Embryonic facial prominence (tissue), 1 donor: ENCODE measurements around the gene GABRA5.

Experiments
- DNase-seq: peaks from one replicate; pipeline ENCODE4 v3.0.0-alpha.2; 2016; ENCODE audit errors: extremely low spot score

GABRA5 gene

DNA sequence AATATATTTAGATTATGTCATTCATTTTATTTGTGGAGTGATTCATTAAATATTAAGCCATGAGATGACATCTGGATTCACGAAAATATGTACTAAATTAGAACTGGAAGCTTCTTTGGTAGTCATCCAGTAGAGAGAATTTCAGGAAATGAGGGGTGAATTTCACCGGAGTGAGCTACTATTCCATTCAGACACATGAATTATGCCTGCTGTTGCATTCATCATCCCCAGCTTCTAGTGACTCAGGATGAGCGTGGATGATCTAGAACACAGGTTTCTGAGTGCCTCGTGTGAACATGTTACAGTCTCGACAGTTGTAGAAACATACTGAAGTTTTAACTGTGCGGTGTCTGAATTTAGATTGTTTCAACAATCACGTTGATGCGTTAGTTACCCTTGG is 61.2 kb downstream of the GABRA5 start:
- DNase-seq = no peak

DNA sequence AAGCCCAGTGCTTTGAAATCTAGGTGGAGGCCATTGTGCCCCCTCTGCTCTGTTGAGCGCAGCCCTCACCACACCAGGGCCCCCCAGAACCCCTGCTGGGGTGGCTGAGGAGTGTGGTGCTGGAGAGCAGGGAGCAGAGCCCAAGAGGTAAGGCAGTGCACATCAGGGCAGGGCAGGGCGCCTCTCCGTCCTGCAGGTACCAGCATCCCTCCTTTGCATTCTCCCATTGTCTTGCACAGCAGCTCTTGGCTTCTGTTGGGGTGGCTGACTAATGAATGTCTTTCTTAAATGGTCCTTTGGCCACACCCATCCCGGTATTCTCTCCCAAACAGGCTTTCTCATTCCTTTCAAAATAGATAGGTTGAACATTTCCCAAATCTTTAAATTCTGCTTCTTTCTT is 62.7 kb downstream of the GABRA5 start:
- DNase-seq = no peak

DNA sequence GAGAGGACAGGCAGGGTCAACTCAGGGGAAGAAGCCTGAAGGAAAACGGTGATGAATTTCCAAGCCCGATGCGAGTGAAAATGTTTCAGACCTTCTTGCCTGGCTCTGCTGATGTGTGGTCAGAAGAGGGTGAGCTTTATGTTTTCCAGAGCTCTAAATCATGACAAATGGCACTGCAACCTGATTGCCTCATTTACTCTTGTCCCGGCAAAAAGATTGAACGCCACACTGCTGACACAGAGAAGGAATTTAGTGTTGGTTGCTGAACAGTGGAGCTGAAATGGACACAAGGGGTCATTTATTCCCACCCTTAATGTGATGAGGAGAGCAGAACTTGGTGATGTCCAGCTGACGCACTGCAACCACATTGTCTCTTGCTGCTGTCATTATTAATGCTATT is 68.0 kb downstream of the GABRA5 start:
- no peak for DNase-seq

DNA sequence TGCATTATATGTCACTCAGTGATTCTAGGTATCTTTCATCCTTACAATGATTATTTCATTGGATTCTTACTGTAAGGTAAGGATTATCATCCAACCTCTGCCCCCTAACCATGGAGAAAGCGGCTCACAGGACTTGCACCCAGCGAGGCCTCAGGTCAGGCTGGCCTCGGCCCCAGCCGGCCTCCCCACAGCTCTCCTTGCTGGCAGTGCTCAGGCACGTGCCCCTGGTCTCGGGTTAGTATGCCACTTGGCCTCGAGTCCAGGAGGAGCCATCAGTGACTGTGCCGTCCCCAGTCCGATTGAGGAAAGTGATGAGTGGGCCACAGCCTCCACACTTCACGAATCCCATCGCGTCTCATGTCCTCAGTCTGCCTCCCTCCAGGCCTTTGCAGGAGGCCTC is 68.5 kb downstream of the GABRA5 start:
- DNase-seq = no peak

DNA sequence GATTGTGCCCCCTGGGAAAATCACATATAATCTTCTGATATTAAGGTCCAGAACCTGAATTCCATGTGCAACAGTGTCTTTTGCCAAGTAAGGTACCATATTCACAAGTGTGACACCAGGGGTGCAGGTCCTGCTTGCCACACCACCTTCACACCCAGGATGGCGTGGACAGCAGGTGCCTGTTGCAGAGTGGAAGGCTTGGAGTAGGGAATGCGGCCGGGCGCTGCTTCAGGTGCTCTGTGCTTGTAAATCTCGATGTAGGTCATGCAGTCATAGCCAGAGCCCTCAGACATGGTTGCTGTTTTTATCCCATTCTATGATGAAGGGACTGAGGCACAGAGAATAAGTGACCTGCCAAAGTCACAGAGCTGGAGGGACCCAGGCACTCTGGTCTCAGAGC is 69.6 kb downstream of the GABRA5 start:
- no peak for DNase-seq

DNA sequence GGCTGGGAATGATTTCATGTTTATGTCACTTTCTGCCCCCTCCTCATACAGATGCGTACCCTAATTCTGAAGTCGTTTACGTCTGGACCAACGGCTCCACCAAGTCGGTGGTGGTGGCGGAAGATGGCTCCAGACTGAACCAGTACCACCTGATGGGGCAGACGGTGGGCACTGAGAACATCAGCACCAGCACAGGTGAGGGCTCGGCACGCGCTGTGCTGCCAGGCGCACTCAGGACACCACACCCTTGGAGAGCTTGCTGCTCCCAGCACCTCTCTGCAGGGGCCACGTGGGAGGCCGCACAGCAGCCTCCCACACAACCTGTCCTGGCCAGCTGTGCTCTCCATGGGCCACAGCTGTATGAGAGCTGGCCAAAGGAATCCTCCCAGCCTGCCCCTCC is 70.3 kb downstream of the GABRA5 start:
- DNase-seq = no peak

DNA sequence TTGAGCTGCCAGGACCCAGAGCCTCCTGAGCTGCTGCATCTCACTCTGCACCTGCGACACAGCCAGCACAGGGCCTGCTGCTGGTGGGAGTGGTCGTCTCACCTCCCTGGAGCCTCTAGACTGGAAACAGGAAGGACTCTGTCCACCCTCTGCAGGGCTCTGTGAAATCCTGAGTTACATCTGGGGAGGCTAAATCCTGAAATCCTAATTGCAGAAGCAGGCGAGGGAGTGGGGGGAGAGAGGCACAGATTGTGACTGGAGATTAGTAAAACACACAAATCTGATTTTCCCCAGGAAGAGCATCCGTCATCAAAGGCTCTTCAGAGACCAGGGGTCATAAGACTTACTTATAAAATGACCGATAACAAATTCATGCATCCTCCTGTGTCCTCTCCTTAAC is 72.5 kb downstream of the GABRA5 start:
- no peak for DNase-seq

DNA sequence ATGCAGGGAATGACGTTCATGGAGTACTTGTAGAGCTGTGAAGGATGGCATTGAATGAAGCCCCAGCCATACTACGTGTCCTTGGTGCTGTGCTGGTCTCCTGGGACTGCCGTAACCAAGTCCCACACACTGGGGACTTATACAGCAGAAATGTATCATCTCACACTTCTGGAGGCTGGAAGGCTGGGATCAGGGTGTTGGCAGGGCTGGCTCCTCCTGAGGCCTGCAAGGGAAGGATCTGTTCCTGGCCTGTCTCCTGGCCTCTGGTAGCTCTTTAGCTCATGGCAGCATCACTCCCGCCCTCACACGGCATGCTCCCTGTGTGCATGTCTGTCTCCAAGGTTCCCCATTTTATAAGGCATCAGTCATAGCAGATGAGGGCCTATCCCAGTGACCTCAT is 74.6 kb downstream of the GABRA5 start:
- DNase-seq = no peak

DNA sequence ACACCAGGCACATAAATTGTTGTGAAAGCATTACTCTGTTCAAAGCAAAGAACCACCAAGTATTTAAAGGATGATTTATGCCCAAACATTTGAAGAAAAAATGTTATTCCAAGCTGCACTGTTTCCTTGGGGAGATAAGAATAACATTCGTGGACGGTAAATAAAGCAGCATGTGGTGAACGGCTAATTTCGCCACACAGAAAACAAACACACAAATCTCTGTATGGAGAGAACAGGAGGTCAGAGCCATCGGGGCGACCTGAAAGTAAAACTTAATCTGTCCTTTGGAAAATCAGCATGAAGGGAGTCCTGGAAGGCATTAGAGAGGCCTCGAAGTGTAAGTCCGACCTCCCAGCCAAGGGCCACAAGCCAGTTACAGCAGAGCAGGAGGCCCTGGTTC is 77.0 kb downstream of the GABRA5 start:
- no peak for DNase-seq

DNA sequence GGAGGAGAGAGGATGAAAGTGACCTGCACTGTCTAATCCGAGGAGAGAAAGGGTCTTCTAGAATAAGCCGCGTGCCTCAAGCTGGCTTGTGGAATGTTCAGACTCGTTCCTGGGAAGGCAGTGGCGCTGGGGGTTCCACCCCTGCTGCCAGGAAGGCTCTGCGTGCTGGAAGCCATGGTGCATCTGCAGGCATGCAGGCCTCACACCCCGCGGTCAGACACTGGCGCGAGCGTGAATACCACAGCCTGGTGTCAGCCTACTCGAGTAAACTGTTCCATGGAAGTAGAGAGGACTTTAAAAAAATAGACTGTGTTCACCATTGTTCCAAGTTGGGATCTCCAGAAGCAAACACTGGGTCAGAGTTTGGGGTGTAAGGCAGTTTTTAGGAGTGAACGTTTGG is 78.2 kb downstream of the GABRA5 start:
- DNase-seq = no peak

DNA sequence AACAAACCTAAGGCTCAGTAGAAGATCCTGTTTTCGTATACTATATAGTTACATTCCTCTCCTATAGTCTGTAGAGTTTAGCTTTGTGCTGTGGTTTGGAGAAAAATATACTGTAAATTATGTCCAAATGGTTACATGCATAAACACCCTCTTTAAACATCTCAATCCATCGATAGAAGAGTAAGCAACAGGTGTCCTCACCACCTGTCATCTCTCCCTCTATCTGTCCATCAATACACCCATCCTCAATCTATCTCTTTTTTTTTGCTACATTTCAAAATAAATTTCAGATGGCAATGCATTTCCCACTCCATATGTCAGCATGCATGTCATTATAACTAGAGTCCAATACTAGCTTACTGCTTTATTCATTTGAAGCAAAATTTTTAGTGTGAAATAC is 83.1 kb downstream of the GABRA5 start:
- DNase-seq = no peak

DNA sequence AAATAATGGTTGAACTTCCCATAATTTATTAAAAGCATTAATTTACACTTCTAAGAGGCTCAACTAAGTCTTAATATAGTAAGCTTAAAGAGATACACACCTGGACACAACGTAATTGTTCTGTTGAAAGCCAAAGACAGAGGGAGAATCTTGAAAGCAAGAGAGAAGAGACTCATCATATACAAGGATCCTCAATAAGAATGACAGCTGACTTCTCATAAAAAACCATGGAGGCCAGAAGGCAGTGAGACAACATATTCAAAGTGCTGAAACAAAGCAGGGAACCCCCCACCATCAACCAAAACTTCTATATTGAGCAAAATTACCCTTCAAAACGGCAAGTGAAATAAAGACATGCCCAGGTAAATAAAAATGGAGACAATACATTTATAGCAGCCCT is 87.5 kb downstream of the GABRA5 start:
- DNase-seq = no peak

DNA sequence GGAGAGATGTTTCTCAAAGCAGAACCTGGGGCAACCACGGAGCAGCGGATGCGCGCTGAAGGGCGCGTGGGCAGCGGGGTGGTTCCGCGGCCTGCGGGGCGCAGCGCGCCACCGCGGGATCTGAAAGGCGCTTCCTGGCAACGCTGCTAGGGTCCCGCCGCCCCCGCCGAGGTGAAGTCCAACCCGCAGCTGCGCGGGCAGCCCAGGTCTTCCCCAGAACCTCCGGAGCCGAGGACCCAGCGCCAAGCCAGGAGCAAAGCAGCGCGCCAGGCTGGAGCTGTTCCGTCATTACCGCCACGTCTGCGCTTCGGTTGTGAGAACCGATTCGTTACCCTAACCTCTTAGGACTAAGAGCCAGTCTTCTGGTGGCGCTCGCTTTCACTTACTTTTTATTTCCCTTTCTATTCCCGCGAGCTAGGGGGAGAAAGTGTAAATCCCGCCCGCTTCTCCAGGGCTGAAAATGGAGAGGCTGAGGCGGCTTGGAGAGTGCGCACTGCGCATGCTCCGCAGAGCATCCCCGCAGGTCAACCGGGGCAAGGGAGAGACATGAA is 100.9 kb downstream of the GABRA5 start:
- peak; percentile 34 for DNase-seq

DNA sequence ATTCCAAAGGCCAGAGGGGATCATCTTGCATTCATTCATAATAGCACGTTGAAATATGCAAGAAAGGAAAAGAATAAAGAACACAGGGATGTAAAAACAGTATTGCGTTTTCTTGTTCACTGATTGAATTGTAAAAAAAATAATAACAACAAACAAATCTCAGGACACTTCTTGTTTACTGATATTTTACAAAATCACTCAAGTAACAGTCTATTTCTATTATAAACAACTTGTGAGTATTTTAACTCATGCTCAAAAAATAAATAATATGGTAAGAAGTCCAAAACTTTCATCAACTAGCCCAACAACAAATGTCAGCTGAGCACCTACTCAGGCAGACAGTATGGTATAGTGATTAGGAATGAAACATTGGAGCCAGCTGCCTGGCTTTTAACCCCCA is 101.9 kb downstream of the GABRA5 start:
- no peak for DNase-seq

DNA sequence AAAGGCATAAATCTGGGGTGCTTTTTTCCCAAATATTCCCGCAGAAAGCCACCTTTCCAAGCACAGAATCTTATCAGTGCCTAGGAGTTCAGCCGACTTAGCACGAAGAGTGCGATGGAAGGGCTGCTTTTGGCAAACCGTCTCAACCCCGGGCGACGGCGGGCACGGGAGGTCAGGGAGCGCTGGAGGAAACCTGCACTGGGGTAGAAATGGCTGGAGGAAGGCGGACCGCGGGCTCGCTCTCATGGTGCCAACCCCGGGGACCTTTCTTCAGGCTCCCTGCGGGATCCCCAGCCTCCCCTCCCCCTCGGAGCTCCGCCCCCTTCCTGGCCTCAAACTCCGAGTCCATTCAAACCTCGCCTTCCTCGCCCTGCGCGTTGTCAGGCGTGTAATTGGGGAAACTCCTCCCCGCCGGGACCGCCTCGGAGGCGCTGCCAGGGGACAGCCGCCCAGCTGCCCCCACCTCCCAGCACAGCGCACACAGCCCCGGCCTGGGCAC is 103.9 kb downstream of the GABRA5 start, which contains the start of gene GABRG3:
TSS of gene GABRG3 (plus strand) at position 470 of the 499 bp plus-strand sequence.
- DNase-seq = no peak

DNA sequence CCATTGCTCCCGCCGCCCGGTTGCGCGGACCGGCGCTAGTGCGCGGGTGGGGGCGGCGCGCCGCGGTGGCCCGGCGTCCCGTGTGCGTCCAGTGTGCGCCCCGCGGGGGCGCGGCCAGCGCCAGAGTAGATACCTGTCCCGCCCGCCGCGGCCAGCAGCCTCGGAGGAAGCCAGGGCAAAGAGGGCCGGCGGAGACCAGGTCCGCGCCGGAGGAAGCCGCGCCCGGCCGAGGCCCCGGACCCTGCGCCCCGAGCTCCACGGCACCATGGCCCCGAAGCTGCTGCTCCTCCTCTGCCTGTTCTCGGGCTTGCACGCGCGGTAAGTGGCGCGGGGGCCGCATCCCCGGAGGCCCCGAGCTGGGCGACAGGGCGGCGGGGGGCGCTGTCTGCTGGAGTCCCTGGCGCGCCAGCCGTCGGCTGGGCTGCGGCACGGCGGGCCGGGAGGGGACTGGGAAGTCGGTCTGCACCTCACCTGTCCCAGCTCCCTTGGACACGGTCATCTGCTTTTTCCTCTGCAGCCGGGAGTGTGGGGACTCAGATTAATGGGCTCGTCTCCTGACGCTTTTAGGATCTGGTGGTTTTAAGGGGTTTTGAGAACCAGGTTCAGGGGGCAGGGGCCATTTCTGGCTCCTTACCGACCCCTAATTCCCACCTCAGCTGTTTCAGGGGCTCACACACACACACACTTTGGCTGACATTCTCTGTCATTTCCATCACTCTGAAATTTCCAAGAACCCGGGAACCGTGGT is 104.6 kb downstream of the GABRA5 start:
- DNase-seq = no peak

DNA sequence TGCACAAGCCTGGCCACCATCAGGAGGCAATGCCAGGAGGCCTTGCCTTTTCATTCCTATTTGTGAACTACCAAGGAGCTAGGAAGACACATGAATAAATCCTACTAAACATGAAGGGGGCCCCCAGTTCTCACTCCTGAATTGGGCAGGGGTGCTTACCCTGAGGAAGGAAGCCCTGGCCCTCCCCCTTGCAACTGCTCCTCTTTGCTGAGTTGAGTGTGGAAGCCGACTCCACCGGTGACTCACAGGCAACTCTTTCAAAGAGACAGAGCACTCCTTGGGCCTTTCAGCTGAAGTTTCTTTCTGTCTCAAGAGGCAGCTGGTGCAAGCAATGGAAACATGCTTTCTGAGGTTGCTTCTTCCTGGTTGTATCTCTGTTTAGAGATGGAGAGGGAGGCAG is 105.8 kb downstream of the GABRA5 start:
- no peak for DNase-seq

DNA sequence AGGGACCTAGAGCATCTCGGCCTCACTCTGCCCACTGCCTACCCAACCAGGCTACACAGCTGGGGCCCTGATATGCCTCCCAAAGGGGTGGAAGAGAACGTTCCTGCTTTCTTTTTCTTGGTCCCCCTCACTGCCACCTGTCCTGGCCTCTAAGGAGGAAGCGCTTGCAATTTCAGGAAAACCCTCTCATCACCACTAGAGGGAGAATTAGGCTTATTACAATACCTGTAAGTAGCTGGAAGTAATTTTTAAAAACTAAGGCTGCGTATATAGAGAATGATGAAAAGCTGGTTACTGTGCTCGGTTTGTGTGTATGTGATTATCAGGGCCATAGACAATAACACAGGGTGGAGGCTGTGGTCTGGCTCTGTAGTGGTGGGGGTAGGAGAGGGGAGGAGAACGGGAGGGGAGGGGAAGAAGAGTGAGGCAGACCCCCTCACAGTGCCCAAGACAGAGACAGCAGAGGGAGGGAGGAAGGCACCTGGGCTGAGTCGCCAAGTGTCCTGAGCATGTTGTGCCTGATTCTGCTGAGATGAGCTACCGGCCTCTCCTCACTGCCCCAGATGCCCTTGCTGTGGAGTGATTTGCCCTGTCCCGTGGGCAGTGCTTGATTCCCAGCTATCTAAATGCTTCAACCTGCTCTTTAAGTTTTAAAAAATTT is 107.4 kb downstream of the GABRA5 start:
- DNase-seq = peak; percentile 17

DNA sequence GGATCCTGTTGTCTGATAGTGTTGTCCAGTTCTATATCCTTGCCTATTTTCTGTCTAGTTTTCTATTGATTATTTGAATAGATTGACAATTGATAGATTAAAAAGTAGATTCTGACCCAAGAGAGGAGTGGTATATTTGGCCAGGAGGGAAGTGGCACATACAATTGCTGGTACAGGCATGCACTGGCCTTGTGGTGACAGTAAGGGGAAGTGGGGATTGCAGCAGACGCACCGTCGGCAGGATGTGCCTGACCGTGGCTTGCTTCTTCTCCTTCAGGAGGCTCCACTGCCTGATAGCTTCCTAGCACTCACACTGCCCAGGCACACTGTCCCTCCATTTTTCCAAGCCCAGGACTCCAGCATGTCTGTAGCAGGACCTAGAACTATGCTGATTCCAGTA is 114.6 kb downstream of the GABRA5 start:
- no peak for DNase-seq

DNA sequence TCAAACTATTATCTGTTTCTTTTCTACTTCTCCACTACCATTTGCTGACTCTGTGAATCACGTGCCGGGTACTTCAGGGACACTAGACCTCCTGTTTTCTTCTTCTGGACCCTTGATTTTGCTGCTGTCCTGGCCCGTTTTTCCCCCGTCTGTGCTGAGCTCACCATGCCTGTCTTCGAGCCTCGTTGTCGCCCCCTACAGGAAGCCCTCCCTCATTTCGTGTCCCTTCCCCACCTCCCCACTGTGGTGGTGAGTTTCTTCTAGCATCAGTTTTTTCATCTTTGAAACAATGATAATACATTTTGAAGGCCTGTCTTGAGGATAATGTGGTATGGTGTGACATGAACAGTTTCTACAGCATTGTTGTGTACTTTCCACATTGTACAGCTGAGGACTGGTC is 117.0 kb downstream of the GABRA5 start:
- DNase-seq = no peak

DNA sequence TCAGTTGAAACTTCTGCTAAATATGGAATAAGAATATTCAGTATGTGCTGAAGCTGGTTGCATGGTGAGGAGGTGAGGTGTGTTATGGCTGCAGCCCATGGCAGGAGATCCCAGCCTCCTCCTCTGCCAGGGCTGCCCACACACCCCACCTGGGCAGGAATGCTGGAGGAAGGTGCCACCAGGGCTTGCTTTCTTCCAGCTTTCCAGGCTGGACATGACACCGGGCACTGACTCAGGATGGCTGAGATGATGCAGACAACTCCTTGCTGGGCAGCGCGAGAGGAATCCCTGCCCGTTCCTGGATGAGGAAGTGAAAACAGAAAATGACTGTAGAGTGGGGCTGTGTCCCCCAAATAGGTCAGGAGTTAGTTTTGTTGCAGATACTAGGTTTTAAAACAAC is 118.2 kb downstream of the GABRA5 start:
- no peak for DNase-seq

DNA sequence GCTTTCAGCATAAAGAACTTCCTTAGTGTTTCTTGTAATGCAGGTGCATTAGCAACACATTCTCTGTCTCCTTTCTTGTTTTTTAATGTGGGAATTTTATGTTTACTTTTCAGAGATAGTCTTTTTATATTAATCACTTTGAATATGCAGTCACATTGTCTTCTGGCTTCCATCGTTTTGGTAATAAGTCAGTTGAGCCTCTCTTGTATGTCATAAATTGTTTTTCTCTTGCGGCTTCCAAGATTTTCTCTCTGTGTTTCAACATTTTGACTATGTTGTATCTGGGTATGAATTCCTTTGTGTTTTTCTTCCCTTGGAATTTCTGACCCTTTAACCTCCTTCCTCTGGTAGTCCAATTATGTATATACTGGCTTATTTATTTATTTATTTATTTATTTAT is 129.4 kb downstream of the GABRA5 start:
- DNase-seq = no peak
